ENCODE results near the gene MRNIP. TPM values are rescaled to one million over a fixed set of nuclear protein-coding genes. Genes with fewer than 3 reads are reported as not detected.

Gene MRNIP
- total and polyA plus RNA-seq, 2 of the 8 experiments (the other 6 are each of a cell fraction or from before 2014, with no cell fraction given): 29.6 TPM

- no peak for TF ChIP-seq CHD7 (IDR thresholded peaks at IDR 0.05; ENCODE audit: insufficient replicate concordance, low read length)
- no peak for TF ChIP-seq USF2 (IDR thresholded peaks at IDR 0.05; ENCODE audit: low read length)
- TF ChIP-seq CTBP2 (IDR thresholded peaks at IDR 0.05; ENCODE audit: borderline replicate concordance, insufficient read depth, insufficient read length, low read length): no peak
- no peak for TF ChIP-seq FOSL1 (IDR thresholded peaks at IDR 0.05; ENCODE audit: insufficient read depth, low read depth, low read length)
- TF ChIP-seq SIRT6 (IDR thresholded peaks at IDR 0.05; ENCODE audit: low read length): no peak
These were observed 60.4 kb downstream of the MRNIP start (continued) for GRCh38 chr5:179798144-179798770.

Measured in H1 (cell line).